HepG2 (cell line): ENCODE measurements around the gene HOXC4.

Source experiments
- CAMTA2 ChIP-seq: sonication (generic); formaldehyde crosslinking; IDR thresholded peaks from 2 replicates; pipeline ENCODE4 v1.4.0; 2020; ENCODE audit warnings: mild to moderate bottlenecking, missing genetic modification reagents, borderline replicate concordance
- ISX ChIP-seq: sonication (generic); formaldehyde crosslinking; conservative IDR thresholded peaks from 2 replicates; pipeline ENCODE4 v1.5.0; 2020; ENCODE audit warnings: missing genetic modification reagents
- ZNF790 ChIP-seq: sonication (generic); formaldehyde crosslinking; IDR thresholded peaks from 2 replicates; pipeline ENCODE4 v1.8.0; 2022; ENCODE audit warnings: missing genetic modification reagents, mild to moderate bottlenecking, borderline replicate concordance
- TF ChIP-seq, protein P1 (sequence below): sonication (generic); formaldehyde crosslinking; IDR thresholded peaks from 2 replicates; pipeline ENCODE4 v1.4.0; 2020; ENCODE audit warnings: low read depth, mild to moderate bottlenecking, missing genetic modification reagents

DNA sequence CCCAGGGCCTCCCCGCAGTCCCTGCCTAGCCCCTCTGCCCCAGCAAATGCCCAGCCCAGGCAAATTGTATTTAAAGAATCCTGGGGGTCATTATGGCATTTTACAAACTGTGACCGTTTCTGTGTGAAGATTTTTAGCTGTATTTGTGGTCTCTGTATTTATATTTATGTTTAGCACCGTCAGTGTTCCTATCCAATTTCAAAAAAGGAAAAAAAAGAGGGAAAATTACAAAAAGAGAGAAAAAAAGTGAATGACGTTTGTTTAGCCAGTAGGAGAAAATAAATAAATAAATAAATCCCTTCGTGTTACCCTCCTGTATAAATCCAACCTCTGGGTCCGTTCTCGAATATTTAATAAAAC is 23.2 kb upstream of the HOXC4 start:
- no peak for TF ChIP-seq ZNF790 (CRISPR knock-in tag)
- TF ChIP-seq, protein P1, sequence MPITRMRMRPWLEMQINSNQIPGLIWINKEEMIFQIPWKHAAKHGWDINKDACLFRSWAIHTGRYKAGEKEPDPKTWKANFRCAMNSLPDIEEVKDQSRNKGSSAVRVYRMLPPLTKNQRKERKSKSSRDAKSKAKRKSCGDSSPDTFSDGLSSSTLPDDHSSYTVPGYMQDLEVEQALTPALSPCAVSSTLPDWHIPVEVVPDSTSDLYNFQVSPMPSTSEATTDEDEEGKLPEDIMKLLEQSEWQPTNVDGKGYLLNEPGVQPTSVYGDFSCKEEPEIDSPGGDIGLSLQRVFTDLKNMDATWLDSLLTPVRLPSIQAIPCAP (CRISPR knock-in tag) = no peak
- no peak for TF ChIP-seq CAMTA2
- TF ChIP-seq ISX (CRISPR knock-in tag) = no peak
